WI38 (cell line): Measurements from ENCODE around the gene GPX1.

Experiments used
- H3K4me3 ChIP-seq: 2 replicates; pipeline ENCODE4 v1.5.1; 2011; ENCODE audit warnings: low read depth, mild to moderate bottlenecking, control low read depth, low read length
- TF ChIP-seq, protein P1 (sequence below): IDR thresholded peaks from 2 replicates; pipeline ENCODE4 v1.5.1; 2012; ENCODE audit warnings: low read depth, mild to moderate bottlenecking, control low read depth, low read length

Gene GPX1

GRCh38 chr3:49389297-49389696, 31.1 kb upstream of the GPX1 start:
- TF ChIP-seq, protein P1, sequence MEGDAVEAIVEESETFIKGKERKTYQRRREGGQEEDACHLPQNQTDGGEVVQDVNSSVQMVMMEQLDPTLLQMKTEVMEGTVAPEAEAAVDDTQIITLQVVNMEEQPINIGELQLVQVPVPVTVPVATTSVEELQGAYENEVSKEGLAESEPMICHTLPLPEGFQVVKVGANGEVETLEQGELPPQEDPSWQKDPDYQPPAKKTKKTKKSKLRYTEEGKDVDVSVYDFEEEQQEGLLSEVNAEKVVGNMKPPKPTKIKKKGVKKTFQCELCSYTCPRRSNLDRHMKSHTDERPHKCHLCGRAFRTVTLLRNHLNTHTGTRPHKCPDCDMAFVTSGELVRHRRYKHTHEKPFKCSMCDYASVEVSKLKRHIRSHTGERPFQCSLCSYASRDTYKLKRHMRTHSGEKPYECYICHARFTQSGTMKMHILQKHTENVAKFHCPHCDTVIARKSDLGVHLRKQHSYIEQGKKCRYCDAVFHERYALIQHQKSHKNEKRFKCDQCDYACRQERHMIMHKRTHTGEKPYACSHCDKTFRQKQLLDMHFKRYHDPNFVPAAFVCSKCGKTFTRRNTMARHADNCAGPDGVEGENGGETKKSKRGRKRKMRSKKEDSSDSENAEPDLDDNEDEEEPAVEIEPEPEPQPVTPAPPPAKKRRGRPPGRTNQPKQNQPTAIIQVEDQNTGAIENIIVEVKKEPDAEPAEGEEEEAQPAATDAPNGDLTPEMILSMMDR = no peak
- H3K4me3 ChIP-seq = no peak overlapping the region

- TF ChIP-seq, protein P1 = no peak
- H3K4me3 ChIP-seq = no peak overlapping the region
Measured at GRCh38 chr3:49388289-49388820, 30.2 kb upstream of the GPX1 start.

GRCh38 chr3:49387721-49388120, 29.6 kb upstream of the GPX1 start:
- TF ChIP-seq, protein P1 = no peak
- no peak overlapping the region for H3K4me3 ChIP-seq

DNA sequence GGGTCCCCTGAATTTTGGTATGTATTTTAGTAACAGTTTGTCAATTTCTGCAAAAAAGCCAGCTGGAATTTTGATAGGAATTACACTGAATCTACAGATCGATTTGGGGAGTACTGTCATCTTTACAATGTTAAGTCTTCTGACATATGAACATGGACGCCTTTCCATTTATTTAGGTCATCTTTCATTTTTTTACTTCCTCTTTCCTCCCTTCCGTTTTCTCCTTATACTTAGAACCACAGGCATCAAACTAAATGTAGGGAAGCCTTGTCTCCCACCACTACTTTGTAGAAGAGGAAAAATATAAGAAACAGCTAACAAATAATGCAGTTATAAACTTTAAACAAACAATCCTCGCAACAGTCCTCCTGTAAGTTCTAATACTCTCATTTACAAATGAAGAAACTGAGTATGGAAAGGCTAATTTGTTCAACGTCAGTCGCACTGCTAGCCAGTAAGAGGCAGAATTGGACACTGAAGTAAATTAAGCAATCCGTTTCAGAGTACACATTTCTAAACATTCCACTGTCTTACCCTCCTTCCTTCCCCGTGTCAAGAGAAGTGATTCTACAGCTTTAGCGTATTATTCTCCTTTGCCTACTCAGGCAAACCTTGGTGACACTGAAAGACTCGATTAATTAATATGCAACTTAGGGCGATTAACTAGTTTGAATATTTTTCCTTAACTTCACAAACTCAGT, 28.1 kb upstream of the GPX1 start:
- TF ChIP-seq, protein P1 = no peak

GRCh38 chr3:49385617-49386016, 27.5 kb upstream of the GPX1 start:
- H3K4me3 ChIP-seq = no peak overlapping the region
- TF ChIP-seq, protein P1 = no peak

More for the DNA sequence above, 28.1 kb upstream of the GPX1 start:
- H3K4me3 ChIP-seq = no peak overlapping the region

- TF ChIP-seq, protein P1 = no peak
- no peak overlapping the region for H3K4me3 ChIP-seq
Measured at GRCh38 chr3:49383387-49383786, 25.2 kb upstream of the GPX1 start.

GRCh38 chr3:49378249-49378895, 20.2 kb upstream of the GPX1 start:
- TF ChIP-seq, protein P1 = no peak
- no peak overlapping the region for H3K4me3 ChIP-seq
